HEK293 (cell line): ENCODE results near the gene GATA1.
A peak's percentile ranks its signal among the peaks of the same experiment; 100 is the strongest.

ENCODE experiments used
- KLF16 ChIP-seq: fragments of 450-650 bp; formaldehyde crosslinking; IDR thresholded peaks from 2 replicates; pipeline ENCODE4 v1.5.1; 2017; ENCODE audit warnings: missing biosample characterization, missing genetic modification characterization
- KLF9 ChIP-seq: fragments of 450-650 bp; formaldehyde crosslinking; IDR thresholded peaks from 2 replicates; pipeline ENCODE4 v1.5.1; 2016; ENCODE audit warnings: missing biosample characterization, missing genetic modification characterization, low read depth
- ZNF610 ChIP-seq: fragments of 450-650 bp; formaldehyde crosslinking; IDR thresholded peaks from 2 replicates; pipeline ENCODE4 v1.5.1; 2016; ENCODE audit warnings: missing biosample characterization, missing genetic modification characterization, borderline replicate concordance
- TF ChIP-seq, protein P1 (sequence below): fragments of 450-650 bp; formaldehyde crosslinking; IDR thresholded peaks from 2 replicates; pipeline ENCODE4; 2016; ENCODE audit warnings: missing biosample characterization, missing genetic modification characterization
- TF ChIP-seq, protein P2 (sequence below): fragments of 450-650 bp; formaldehyde crosslinking; IDR thresholded peaks from 2 replicates; pipeline ENCODE4 v1.5.1; 2016; ENCODE audit warnings: missing biosample characterization, missing genetic modification characterization
- TF ChIP-seq, protein P3 (sequence below): fragments of 450-650 bp; formaldehyde crosslinking; IDR thresholded peaks from 2 replicates; pipeline ENCODE4 v1.5.1; 2016; ENCODE audit warnings: missing biosample characterization, missing genetic modification characterization, low read depth

- TF ChIP-seq, protein P1, sequence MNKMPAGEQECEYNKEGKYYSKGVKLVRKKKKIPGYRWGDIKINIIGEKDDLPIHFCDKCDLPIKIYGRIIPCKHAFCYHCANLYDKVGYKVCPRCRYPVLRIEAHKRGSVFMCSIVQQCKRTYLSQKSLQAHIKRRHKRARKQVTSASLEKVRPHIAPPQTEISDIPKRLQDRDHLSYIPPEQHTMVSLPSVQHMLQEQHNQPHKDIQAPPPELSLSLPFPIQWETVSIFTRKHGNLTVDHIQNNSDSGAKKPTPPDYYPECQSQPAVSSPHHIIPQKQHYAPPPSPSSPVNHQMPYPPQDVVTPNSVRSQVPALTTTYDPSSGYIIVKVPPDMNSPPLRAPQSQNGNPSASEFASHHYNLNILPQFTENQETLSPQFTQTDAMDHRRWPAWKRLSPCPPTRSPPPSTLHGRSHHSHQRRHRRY (tag by site-specific recombination): no peak
- TF ChIP-seq, protein P2, sequence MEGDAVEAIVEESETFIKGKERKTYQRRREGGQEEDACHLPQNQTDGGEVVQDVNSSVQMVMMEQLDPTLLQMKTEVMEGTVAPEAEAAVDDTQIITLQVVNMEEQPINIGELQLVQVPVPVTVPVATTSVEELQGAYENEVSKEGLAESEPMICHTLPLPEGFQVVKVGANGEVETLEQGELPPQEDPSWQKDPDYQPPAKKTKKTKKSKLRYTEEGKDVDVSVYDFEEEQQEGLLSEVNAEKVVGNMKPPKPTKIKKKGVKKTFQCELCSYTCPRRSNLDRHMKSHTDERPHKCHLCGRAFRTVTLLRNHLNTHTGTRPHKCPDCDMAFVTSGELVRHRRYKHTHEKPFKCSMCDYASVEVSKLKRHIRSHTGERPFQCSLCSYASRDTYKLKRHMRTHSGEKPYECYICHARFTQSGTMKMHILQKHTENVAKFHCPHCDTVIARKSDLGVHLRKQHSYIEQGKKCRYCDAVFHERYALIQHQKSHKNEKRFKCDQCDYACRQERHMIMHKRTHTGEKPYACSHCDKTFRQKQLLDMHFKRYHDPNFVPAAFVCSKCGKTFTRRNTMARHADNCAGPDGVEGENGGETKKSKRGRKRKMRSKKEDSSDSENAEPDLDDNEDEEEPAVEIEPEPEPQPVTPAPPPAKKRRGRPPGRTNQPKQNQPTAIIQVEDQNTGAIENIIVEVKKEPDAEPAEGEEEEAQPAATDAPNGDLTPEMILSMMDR: no peak
- TF ChIP-seq KLF9: 0 out of 2 replicates have a peak, but pooled peaks have one; percentile 38
- TF ChIP-seq, protein P3, sequence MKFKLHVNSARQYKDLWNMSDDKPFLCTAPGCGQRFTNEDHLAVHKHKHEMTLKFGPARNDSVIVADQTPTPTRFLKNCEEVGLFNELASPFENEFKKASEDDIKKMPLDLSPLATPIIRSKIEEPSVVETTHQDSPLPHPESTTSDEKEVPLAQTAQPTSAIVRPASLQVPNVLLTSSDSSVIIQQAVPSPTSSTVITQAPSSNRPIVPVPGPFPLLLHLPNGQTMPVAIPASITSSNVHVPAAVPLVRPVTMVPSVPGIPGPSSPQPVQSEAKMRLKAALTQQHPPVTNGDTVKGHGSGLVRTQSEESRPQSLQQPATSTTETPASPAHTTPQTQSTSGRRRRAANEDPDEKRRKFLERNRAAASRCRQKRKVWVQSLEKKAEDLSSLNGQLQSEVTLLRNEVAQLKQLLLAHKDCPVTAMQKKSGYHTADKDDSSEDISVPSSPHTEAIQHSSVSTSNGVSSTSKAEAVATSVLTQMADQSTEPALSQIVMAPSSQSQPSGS (tag by site-specific recombination): peak; percentile 88
- TF ChIP-seq ZNF610: no peak
- TF ChIP-seq KLF16 (tag by site-specific recombination): peak; percentile 91
Observed at GRCh38 chrX:48801280-48802088, 15.1 kb downstream of the GATA1 start, which contains the start of gene HDAC6.
